HG03196 (cell line): ENCODE data around the gene SLITRK5.

ENCODE experiments used
- ATAC-seq: cut with Tn5 transposase; IDR thresholded peaks from one replicate; pipeline ENCODE4 v1.9.1; 2021; ENCODE audit not compliant: unreplicated experiment

SLITRK5 gene

DNA sequence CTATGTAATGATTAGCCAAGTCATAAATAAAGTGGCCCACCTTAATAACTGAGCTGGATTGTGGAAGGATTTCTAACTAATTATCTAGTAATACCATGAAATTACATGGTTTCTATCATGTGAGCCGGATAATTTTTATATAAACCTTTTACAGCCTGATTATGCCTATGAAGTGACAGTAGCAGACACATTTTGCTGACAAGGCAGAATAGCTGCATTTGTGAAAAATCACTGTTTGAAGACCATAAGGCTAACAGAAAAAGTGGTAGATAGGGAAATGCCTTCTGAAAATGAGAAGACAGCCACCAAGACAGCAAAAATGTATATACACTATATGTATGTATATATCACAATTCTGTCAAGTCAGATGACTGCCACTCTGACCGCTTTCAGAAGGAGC is 27.1 kb downstream of the SLITRK5 start:
- ATAC-seq = no peak

DNA sequence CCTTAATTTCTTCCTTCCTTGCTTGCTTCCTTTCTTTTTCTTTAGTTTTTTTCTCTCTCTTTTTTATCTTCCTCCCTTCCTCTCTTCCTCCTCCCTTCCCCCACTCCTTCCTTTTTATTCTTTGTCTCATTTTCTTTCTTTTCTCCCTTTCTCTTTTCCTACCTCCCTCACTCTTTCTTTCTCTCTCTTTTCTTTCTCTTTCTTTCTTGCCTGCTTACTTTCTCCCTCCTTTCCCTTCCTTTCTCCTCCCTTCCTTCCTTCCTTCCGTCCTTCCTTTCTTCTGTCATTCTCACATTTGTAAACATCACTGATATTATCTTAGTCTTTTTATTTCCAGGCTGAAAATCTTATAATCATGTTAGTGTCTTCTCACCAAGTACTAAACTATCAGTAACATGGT is 38.8 kb downstream of the SLITRK5 start:
- ATAC-seq = no peak

DNA sequence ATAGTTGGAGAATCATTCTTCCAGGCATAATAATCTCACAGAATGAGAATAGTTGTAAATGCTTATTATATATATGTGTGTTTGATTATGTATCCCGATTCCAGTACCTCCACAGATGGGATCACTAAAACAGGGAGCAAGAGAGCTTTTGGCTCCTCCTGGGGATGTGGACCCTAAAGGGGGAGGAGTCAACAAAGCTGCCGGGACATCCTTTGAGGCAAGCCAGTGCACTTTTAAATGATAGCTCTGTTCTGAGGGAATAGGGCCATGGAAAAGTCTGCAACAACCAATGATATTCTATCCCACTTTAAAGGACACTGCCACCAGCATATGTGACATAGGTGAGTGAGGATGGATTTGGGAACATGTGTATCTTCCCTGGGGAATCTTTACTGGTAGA is 40.8 kb downstream of the SLITRK5 start:
- no peak for ATAC-seq
